Measurements from ENCODE around the gene ANKIB1.

The ANKIB1 gene

GRCh38 chr7:92448205-92448747 is 202.5 kb downstream of the ANKIB1 start:
- DNase-seq (ENCODE audit: low read depth in 3 of 3) = peak; percentile 23 to 32 (median 28)

Data from stimulated activated CD4-positive, alpha-beta T cell treated with anti-CD3 and anti-CD28 coated beads, TNF-alpha, amount 100 ng/mL, for 4 hours (primary cell).